VCaP (cell line): ENCODE measurements around the gene MAP2K6.

Experiments
- H3K27ac ChIP-seq: fragments of 450-650 bp; 2 replicates; pipeline ENCODE4 v1.5.1; 2017
- CTCF ChIP-seq: fragments of 450-650 bp; conservative IDR thresholded peaks from 2 replicates; pipeline ENCODE4 v1.5.1; 2017; ENCODE audit warnings: mild to moderate bottlenecking, moderate library complexity

Gene MAP2K6

GRCh38 chr17:69499318-69499717, 84.8 kb downstream of the MAP2K6 start:
- TF ChIP-seq CTCF = no peak
- peak overlapping the region; percentile 99 for H3K27ac ChIP-seq

GRCh38 chr17:69500911-69501429, 86.5 kb downstream of the MAP2K6 start:
- TF ChIP-seq CTCF = no peak
- H3K27ac ChIP-seq = peak overlapping the region; percentile 99

- H3K27ac ChIP-seq = peak overlapping the region; percentile 99
- TF ChIP-seq CTCF = peak; percentile 15; the same call in 1 of the 2 replicates
Measured at GRCh38 chr17:69501591-69502468, 87.3 kb downstream of the MAP2K6 start.

- TF ChIP-seq CTCF = no peak
- peak overlapping the region; percentile 99 for H3K27ac ChIP-seq
Measured at GRCh38 chr17:69503711-69504110, 89.2 kb downstream of the MAP2K6 start.

- no peak for TF ChIP-seq CTCF
- H3K27ac ChIP-seq = peak overlapping the region; percentile 99
Measured at GRCh38 chr17:69505740-69506139, 91.2 kb downstream of the MAP2K6 start.

- 0 out of 2 replicates have a peak, but pooled peaks have one; percentile 9 for TF ChIP-seq CTCF
Measured at GRCh38 chr17:69506489-69506888, 92.0 kb downstream of the MAP2K6 start.

GRCh38 chr17:69508814-69509213, 94.3 kb downstream of the MAP2K6 start:
- no peak for TF ChIP-seq CTCF
- H3K27ac ChIP-seq = no peak overlapping the region

More at GRCh38 chr17:69506489-69506888, 92.0 kb downstream of the MAP2K6 start:
- no peak overlapping the region for H3K27ac ChIP-seq
